ENCODE results near the gene AKAP1.

GRCh38 chr17:57037411-57037810, 47.6 kb upstream of the AKAP1 start:
- no peak for TF ChIP-seq CTCF (IDR thresholded peaks at IDR 0.05)
- no peak for TF ChIP-seq EZH2 (IDR thresholded peaks at IDR 0.05; ENCODE audit: borderline replicate concordance, insufficient read depth, low read depth, low read length, poor library complexity, severe bottlenecking)

Data from B cell (primary cell).